Right renal cortex interstitium (tissue), 3 donors: ENCODE measurements around the gene PTOV1. TPM values are rescaled to one million over a fixed set of nuclear protein-coding genes. Genes with fewer than 3 reads are reported as not detected.

Source experiments
- DNase-seq, 3 donors: peaks; one replicate each; pipeline ENCODE4 v3.0.0-alpha.2; 2013; ENCODE audit warnings: low read depth in 3 of 3, low spot score in 2 of 3
- polyA plus RNA-seq, 3 donors: library from polyadenylated mRNA; unstranded; fragments of 120-200 nt; gene quantifications; one replicate each; pipeline ENCODE4 v1.2.1, GENCODE V29; 2013; ENCODE audit not compliant: insufficient read length in 3 of 3

The PTOV1 gene
- polyA plus RNA-seq, 3 donors, result 239 to 280 (median 278) TPM

DNA sequence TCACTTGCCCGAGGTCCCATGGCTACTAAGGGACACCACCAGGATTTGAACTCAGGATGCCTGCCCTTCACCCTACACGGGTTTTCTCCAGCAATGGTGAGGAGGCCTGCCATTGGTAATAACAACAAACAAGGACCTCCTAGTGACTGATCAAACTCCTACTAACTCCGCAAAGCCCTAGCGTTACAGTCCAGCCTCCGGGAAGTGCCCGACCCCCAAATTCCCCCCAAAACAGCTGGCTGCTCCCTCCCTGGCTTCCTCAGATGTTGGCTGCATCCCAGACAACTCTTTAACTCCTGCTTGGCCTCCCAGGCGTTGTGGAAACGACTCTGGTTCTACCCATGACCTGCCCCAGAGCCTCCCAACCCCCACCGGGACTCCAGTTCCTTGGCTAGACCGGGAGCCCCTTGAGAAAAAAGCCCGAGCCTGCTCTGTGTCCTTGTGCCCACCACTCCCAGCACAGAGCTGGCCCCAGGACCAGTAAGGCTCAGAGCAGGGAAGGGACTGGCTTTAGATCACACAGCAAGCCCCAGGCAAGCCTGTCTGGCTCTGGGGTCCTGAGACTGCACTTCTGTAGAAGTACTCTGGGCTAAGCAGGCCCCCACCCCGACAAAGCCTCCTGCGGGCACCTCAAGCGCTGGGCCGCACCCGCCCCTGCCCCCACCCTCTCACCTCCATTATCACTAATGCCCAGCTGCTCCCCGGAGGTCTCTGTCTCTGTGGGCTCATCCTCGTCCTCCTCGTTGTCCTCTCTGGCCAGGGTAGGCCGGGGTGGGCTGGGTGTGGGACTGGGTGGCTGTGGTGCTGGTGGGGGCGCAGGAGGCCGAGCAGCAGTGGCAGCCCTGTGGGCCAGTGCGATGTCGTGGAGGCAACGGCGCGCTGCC lies 21.5 kb downstream of the PTOV1 start:
- no peak for DNase-seq

- DNase-seq, result no peak
Observed at GRCh38 chr19:49873129-49873521, 22.2 kb downstream of the PTOV1 start.

GRCh38 chr19:49873834-49874233 lies 22.9 kb downstream of the PTOV1 start:
- no peak for DNase-seq

GRCh38 chr19:49874503-49875157 lies 23.7 kb downstream of the PTOV1 start:
- no peak for DNase-seq

- DNase-seq, result no peak
Observed at GRCh38 chr19:49875177-49875576, 24.2 kb downstream of the PTOV1 start.

GRCh38 chr19:49875857-49876421 lies 25.0 kb downstream of the PTOV1 start:
- no peak for DNase-seq

DNA sequence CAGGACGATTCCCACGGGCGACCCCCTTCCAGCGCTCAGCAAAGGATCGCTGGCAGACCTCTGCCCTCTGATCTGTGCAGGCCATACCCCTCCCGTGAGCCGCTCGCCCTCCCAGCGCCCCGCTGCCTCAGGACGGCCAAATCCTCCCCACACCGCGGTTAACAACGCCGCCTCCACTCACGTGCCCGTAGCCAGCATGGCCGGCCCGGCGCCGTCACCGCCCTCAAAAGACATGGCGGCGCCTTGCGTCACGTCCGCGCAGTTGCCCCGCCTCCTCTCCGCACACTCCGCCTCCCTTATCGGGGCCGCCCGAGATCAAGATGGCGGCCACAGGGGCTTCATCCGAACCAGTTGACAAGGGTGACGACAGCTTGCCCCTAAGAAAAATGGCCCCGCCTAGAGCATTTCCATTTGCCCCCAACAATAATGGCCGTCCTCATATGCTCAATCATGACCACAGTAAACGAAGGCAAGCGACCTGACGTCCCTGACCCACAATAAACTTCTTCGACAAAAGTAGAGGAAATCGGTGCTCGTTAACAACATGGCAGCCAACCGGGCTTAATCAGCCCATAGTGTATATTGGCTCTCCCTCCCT lies 25.6 kb downstream of the PTOV1 start:
- peak; percentile 98 to 100 (median 99) for DNase-seq

DNA sequence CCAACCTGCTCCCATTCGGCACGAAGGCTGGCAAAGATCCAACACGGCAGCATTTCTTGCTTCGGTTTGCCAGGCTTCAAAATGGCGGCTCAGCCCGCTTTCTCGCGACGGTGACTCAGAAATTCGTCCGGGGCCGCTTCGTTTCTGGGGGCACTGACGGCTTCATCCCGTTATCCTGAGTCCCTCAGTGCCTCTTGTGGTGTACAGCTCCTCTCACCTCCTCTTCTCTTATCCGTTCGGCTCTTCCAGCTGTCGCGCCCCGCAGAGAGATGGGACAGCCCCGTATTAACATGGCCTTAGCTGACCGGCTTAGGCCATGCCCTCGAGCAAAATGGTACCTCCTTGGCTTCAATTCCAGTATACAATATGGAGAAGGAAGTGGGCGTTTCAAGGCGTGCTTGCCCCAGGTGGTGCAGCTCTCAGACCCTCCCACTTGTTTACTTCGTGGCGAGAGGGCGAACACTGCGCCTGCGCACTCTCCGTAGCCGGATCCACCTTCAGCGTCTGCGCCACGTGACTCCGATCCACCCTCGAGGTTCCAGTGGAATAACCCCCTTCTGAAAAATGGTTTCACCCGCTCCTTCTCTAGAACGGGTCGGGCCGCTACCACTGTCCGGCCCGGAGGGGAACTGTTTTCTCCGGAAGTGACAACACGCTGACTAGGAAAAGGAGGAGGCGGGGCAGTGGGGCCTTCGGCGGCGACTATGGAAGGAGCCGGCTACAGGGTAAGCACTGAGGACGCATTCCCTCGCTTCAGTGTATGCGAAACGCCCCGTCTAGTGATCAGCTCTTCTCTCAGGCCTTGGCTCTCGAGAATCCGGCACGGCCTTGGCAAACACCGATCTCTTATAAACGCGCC lies 26.3 kb downstream of the PTOV1 start, which contains the start of the genes AKT1S1 and TBC1D17:
Gene AKT1S1, minus strand, starts transcription at position 336 of the 859 bp plus-strand sequence. CDS start 4,060 bp downstream, outside the sequence.
Gene TBC1D17, plus strand, starts transcription at position 683 of the 859 bp plus-strand sequence. Its CDS starts 22 bp downstream, at position 705.
- DNase-seq, result peak; percentile 99 to 100 (median 99)

DNA sequence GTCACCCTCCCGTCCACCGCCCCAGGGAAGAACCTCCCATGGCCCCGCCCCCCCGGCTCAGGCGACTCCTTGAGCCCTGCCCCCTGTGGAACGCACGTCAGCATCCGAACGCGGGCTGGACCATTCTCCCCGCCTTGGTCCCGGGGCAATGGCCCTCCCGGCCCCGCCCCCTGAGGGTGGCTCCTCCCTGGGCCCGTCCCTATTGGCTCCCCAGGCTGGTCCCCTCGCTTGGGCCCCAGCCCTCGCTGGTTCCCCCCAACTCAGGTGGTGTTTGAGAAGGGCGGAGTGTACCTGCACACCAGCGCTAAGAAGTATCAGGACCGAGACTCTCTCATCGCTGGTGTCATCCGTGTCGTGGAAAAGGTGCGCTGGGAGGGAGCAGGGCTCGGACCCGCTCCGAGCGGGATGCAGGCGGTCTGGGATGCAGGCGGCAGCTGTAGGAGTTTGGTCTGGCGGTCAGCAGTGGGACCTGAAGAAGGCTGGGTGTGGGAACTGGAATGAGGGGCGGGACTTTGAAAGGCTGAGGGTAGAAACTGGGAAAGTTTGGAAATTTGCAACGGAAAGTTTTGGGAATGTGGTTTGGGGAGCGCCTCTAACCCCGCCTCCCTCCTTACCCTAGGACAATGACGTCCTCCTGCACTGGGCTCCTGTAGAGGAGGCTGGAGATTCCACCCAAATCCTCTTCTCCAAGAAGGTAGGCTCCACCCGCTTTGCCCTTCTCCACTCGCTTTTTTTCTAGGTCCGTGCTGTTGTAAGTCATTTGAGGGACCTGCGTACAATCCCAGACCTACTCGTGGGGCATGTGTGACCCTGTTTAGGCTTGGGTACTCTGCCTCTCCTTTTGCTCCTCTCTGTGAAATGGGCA lies 27.2 kb downstream of the PTOV1 start:
- peak in 2 of 3 donors; percentile 95 to 97 for DNase-seq

GRCh38 chr19:49878744-49879070 lies 27.7 kb downstream of the PTOV1 start:
- no peak for DNase-seq

- no peak for DNase-seq
Observed at GRCh38 chr19:49879243-49879963, 28.4 kb downstream of the PTOV1 start.

GRCh38 chr19:49880162-49880869 lies 29.4 kb downstream of the PTOV1 start:
- DNase-seq, result no peak

GRCh38 chr19:49881186-49881585 lies 30.2 kb downstream of the PTOV1 start:
- no peak for DNase-seq

- no peak for DNase-seq
Observed at GRCh38 chr19:49881672-49882394, 30.9 kb downstream of the PTOV1 start.

- DNase-seq, result no peak
Observed at GRCh38 chr19:49882643-49883042, 31.7 kb downstream of the PTOV1 start.

- no peak for DNase-seq
Observed at GRCh38 chr19:49883094-49883493, 32.1 kb downstream of the PTOV1 start.

- no peak for DNase-seq
Observed at GRCh38 chr19:49884109-49884508, 33.1 kb downstream of the PTOV1 start.
